H9 (cell line): ENCODE data around the gene TMTC1. TPM values are rescaled to one million over a fixed set of nuclear protein-coding genes. Genes with fewer than 3 reads are reported as not detected.

Experiments
- DNase-seq: peaks from one replicate; pipeline ENCODE4 v3.0.0-alpha.2; 2017
- H2AFZ ChIP-seq: one replicate; pipeline ENCODE4 v1.6.1; 2013; ENCODE audit warnings: mild to moderate bottlenecking, low read length, control low read depth, moderate library complexity
- H2AK5ac ChIP-seq: 2 replicates; pipeline ENCODE4 v1.6.1; 2013; ENCODE audit warnings: low read length, control low read depth, mixed read lengths; ENCODE audit not compliant: insufficient read length
- H2BK120ac ChIP-seq: one replicate; pipeline ENCODE4 v1.6.1; 2013; ENCODE audit warnings: low read depth, mild to moderate bottlenecking, low read length, control low read depth, inconsistent platforms; ENCODE audit not compliant: poor library complexity, severe bottlenecking
- H2BK12ac ChIP-seq: 2 replicates; pipeline ENCODE4 v1.6.1; 2013; ENCODE audit warnings: low read length, control low read depth, mixed read lengths, low read depth; ENCODE audit not compliant: insufficient read length
- H2BK15ac ChIP-seq: 2 replicates; pipeline ENCODE4 v1.6.1; 2013; ENCODE audit warnings: low read depth, low read length, control low read depth
- H2BK20ac ChIP-seq: one replicate; pipeline ENCODE4 v1.6.1; 2013; ENCODE audit warnings: low read depth, mild to moderate bottlenecking, low read length, control low read depth, inconsistent platforms; ENCODE audit not compliant: poor library complexity, severe bottlenecking
- H2BK5ac ChIP-seq: 2 replicates; pipeline ENCODE4 v1.6.1; 2013; ENCODE audit warnings: low read length, control low read depth, mixed read lengths; ENCODE audit not compliant: insufficient read length
- H3K14ac ChIP-seq: 2 replicates; pipeline ENCODE4 v1.6.1; 2013; ENCODE audit warnings: low read length, control low read depth; ENCODE audit not compliant: insufficient read depth
- H3K18ac ChIP-seq: 2 replicates; pipeline ENCODE4 v1.6.1; 2013; ENCODE audit warnings: low read depth, mild to moderate bottlenecking, mixed read lengths, low read length, control low read depth; ENCODE audit not compliant: insufficient read length
- H3K23ac ChIP-seq: 2 replicates; pipeline ENCODE4 v1.6.1; 2013; ENCODE audit warnings: low read length, control low read depth, mixed read lengths, low read depth; ENCODE audit not compliant: insufficient read length
- H3K23me2 ChIP-seq: 2 replicates; pipeline ENCODE4 v1.6.1; 2013; ENCODE audit warnings: low read depth, mild to moderate bottlenecking, mixed read lengths, low read length, control low read depth; ENCODE audit not compliant: insufficient read length, poor library complexity, severe bottlenecking
- H3K27ac ChIP-seq: 2 replicates; pipeline ENCODE4 v1.5.1; 2013; ENCODE audit warnings: low read length, control low read depth, mixed read lengths, low read depth; ENCODE audit not compliant: insufficient read length
- H3K27me3 ChIP-seq: 2 replicates; pipeline ENCODE4 v1.6.1; 2013; ENCODE audit warnings: low read length, control low read depth, inconsistent platforms; ENCODE audit not compliant: insufficient read depth
- H3K4ac ChIP-seq: 2 replicates; pipeline ENCODE4 v1.6.1; 2013; ENCODE audit warnings: low read depth, mild to moderate bottlenecking, control low read depth, inconsistent platforms, low read length, moderate library complexity
- H3K4me1 ChIP-seq: 2 replicates; pipeline ENCODE4 v1.6.1; 2013; ENCODE audit warnings: low read length, control low read depth, inconsistent platforms; ENCODE audit not compliant: insufficient read depth
- H3K4me2 ChIP-seq: 2 replicates; pipeline ENCODE4 v1.6.1; 2013; ENCODE audit warnings: low read length, control low read depth, mixed read lengths; ENCODE audit not compliant: insufficient read length, insufficient read depth
- H3K56ac ChIP-seq: 2 replicates; pipeline ENCODE4 v1.6.1; 2013; ENCODE audit warnings: low read depth, mild to moderate bottlenecking, mixed read lengths, low read length, control low read depth; ENCODE audit not compliant: insufficient read length
- H3K79me1 ChIP-seq: 2 replicates; pipeline ENCODE4 v1.6.1; 2013; ENCODE audit warnings: low read depth, mild to moderate bottlenecking, moderate library complexity, low read length, control low read depth, inconsistent platforms; ENCODE audit not compliant: insufficient read depth, poor library complexity, severe bottlenecking
- H3K79me2 ChIP-seq: 2 replicates; pipeline ENCODE4 v1.6.1; 2013; ENCODE audit warnings: low read length, control low read depth, inconsistent platforms; ENCODE audit not compliant: insufficient read depth
- H3K9ac ChIP-seq: 2 replicates; pipeline ENCODE4 v1.6.1; 2013; ENCODE audit warnings: low read length, control low read depth, mixed read lengths; ENCODE audit not compliant: insufficient read length; ENCODE audit errors: extremely low read depth
- H3K9me3 ChIP-seq: one replicate; pipeline ENCODE4 v1.6.1; 2013; ENCODE audit warnings: low read depth, low read length, inconsistent platforms; ENCODE audit not compliant: control insufficient read depth
- H3T11ph ChIP-seq: one replicate; pipeline ENCODE4 v1.6.1; 2013; ENCODE audit warnings: mild to moderate bottlenecking, low read length, control low read depth, inconsistent platforms
- H4K20me1 ChIP-seq: one replicate; pipeline ENCODE4 v1.6.1; 2013; ENCODE audit not compliant: control insufficient read depth, insufficient read length, insufficient read depth
- H4K5ac ChIP-seq: 2 replicates; pipeline ENCODE4 v1.6.1; 2013; ENCODE audit warnings: low read depth, mild to moderate bottlenecking, mixed read lengths, low read length, control low read depth; ENCODE audit not compliant: insufficient read length
- H4K8ac ChIP-seq: replicated peaks from 2 replicates; pipeline ENCODE4 v1.6.1; 2013; ENCODE audit warnings: low read length, control low read depth, mixed read lengths, low read depth; ENCODE audit not compliant: insufficient read length
- H4K91ac ChIP-seq: 2 replicates; pipeline ENCODE4 v1.6.1; 2013; ENCODE audit warnings: low read depth, mild to moderate bottlenecking, moderate library complexity, mixed read lengths, low read length, control low read depth; ENCODE audit not compliant: insufficient read length
- H3K27ac Mint-ChIP-seq, 3 experiments: 2 replicates in 2 of 3; 3 replicates in 1 of 3; pipeline ENCODE4 v1.8.0; 2020 to 2021; ENCODE audit warnings: mixed read lengths in 3 of 3, mild to moderate bottlenecking in 1 of 3, moderate library complexity in 1 of 3
- H3K27me3 Mint-ChIP-seq: 2 replicates; pipeline ENCODE4 v1.8.0; 2021; ENCODE audit warnings: low read depth, mild to moderate bottlenecking, moderate library complexity, mixed read lengths
- H3K36me3 Mint-ChIP-seq, 3 experiments: 2 replicates in 2 of 3; 3 replicates in 1 of 3; pipeline ENCODE4 v1.8.0; 2020 to 2021; ENCODE audit warnings: low read depth in 3 of 3, mixed read lengths in 3 of 3; ENCODE audit not compliant: insufficient read depth in 1 of 3
- H3K4me1 Mint-ChIP-seq, 2 experiments: 2 replicates each; pipeline ENCODE4 v1.8.0; 2020; ENCODE audit warnings: mixed read lengths in 2 of 2
- H3K4me3 Mint-ChIP-seq, 2 experiments: 2 replicates in 1 of 2; 3 replicates in 1 of 2; pipeline ENCODE4 v1.8.0; 2020 to 2021; ENCODE audit warnings: mild to moderate bottlenecking in 2 of 2, mixed read lengths in 2 of 2, moderate library complexity in 1 of 2
- H3K9me3 Mint-ChIP-seq, 2 experiments: 2 replicates in 1 of 2; 3 replicates in 1 of 2; pipeline ENCODE4 v1.8.0; 2020; ENCODE audit warnings: mild to moderate bottlenecking in 2 of 2, mixed read lengths in 2 of 2, moderate library complexity in 1 of 2
- WGBS: extraction: QIAGEN DNeasy Blood & Tissue Kit; methylation state at CpG from one replicate; pipeline ENCODE4 v1.1.7; 2013; ENCODE audit warnings: missing lambda C conversion rate, low lambda C conversion rate, mixed read lengths; ENCODE audit not compliant: insufficient read length; ENCODE audit errors: extremely low coverage; 5-methylcytosine and 5-hydroxymethylcytosine counted together
- total RNA-seq: library from RNA; stranded (reverse); gene quantifications from 2 replicates; pipeline ENCODE4 v1.2.1, GENCODE V29; 2021
- TF ChIP-seq, protein P1 (sequence below): fragments of 200-600 bp; sonication (generic); conservative IDR thresholded peaks from 3 replicates; pipeline ENCODE4 v1.8.0; 2021; ENCODE audit warnings: antibody characterized with exemption, mild to moderate bottlenecking

The TMTC1 gene
- total RNA-seq, 1 experiment from 2014 or later = 16.1 TPM

DNA sequence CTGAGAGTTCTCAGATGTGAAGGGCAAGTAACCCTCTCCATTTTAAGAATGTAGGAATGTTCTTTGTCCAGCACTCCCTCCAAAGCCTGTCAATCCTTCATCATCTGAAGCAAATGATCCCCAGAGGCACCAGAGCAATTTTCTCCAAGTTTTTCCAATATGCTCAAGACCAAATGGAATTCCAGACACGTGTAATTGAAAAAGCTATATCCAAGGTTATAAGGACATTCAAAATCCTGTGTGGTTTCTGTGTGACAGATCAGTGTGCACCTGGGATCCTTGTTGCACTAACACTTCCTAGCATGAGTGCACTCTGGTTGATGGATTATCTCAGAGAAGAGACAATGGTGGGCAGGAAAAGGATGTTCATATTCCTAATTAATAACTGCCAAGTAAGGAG is 220.7 kb downstream of the TMTC1 start:
- H2BK120ac ChIP-seq = no peak overlapping the region
- H3K14ac ChIP-seq = no peak overlapping the region
- DNase-seq = no peak
- no peaks in the 10 kb centered on the region for H3K9me3 ChIP-seq
- no peaks in the 10 kb centered on the region for H3K79me1 ChIP-seq
- H3K4ac ChIP-seq = no peak overlapping the region
- H2BK20ac ChIP-seq = no peak overlapping the region
- TF ChIP-seq, protein P1, sequence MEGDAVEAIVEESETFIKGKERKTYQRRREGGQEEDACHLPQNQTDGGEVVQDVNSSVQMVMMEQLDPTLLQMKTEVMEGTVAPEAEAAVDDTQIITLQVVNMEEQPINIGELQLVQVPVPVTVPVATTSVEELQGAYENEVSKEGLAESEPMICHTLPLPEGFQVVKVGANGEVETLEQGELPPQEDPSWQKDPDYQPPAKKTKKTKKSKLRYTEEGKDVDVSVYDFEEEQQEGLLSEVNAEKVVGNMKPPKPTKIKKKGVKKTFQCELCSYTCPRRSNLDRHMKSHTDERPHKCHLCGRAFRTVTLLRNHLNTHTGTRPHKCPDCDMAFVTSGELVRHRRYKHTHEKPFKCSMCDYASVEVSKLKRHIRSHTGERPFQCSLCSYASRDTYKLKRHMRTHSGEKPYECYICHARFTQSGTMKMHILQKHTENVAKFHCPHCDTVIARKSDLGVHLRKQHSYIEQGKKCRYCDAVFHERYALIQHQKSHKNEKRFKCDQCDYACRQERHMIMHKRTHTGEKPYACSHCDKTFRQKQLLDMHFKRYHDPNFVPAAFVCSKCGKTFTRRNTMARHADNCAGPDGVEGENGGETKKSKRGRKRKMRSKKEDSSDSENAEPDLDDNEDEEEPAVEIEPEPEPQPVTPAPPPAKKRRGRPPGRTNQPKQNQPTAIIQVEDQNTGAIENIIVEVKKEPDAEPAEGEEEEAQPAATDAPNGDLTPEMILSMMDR = no peak
- H4K8ac ChIP-seq = no peak overlapping the region
- H3K23ac ChIP-seq = no peak overlapping the region
- H4K91ac ChIP-seq = no peak overlapping the region
- no peak overlapping the region for H3K18ac ChIP-seq
- Mint-ChIP-seq H3K36me3 (peaks cover 17 to 25% (median 24%) of the 10 kb centered on the region in 3 experiments), H3K4me1 (peaks cover 17 to 33% of the 10 kb centered on the region in 2 experiments), H3K27ac (no peak overlapping the region; a peak in 2 of 7 replicates), H3K4me3 (no peak overlapping the region), H3K27me3 (no peaks in the 10 kb centered on the region), H3K9me3 (peaks cover 8 to 13% of the 10 kb centered on the region in 2 experiments; a peak in 4 of 5 replicates)
- WGBS = no CpG with 5 or more reads among the region's 1 CpG
- H3K56ac ChIP-seq = no peak overlapping the region
- H3K4me1 ChIP-seq = no peaks in the 10 kb centered on the region; the same call in 1 of the 2 replicates
- no peaks in the 10 kb centered on the region for H4K20me1 ChIP-seq
- H2BK5ac ChIP-seq = no peak overlapping the region
- no peak overlapping the region for H4K5ac ChIP-seq
- no peak overlapping the region for H3T11ph ChIP-seq
- no peaks in the 10 kb centered on the region for H3K79me2 ChIP-seq
- H3K27me3 ChIP-seq = no peaks in the 10 kb centered on the region
- H3K27ac ChIP-seq = no peak overlapping the region
- no peaks in the 10 kb centered on the region for H3K23me2 ChIP-seq
- no peak overlapping the region for H2BK12ac ChIP-seq
- H2AK5ac ChIP-seq = no peak overlapping the region
- H3K9ac ChIP-seq = no peak overlapping the region
- H2BK15ac ChIP-seq = no peak overlapping the region
- no peak overlapping the region for H3K4me2 ChIP-seq
- H2AFZ ChIP-seq = no peak overlapping the region
